C4-2B (cell line): ENCODE measurements around the gene MSI2.

Source experiments
- CTCF ChIP-seq: fragments of 450-650 bp; conservative IDR thresholded peaks from 2 replicates; pipeline ENCODE4 v1.5.1; 2017; ENCODE audit warnings: mild to moderate bottlenecking
- ZFX ChIP-seq: fragments of 450-650 bp; IDR thresholded peaks from 2 replicates; pipeline ENCODE4 v1.6.1; 2017

GRCh38 chr17:57464191-57464864 lies 208.0 kb downstream of the MSI2 start:
- TF ChIP-seq CTCF: no peak
- no peak for TF ChIP-seq ZFX
